Heart right ventricle (tissue), 16 donors: ENCODE results near the gene ADGRL3. TPM values are rescaled to one million over a fixed set of nuclear protein-coding genes. Genes with fewer than 3 reads are reported as not detected.

ENCODE experiments used
- ATAC-seq, 8 donors: fragments of 200-7000 bp; cut with Tn5 transposase; one replicate each; pipeline ENCODE4 v1.9.1; 2020; ENCODE audit warnings: mild to moderate bottlenecking in 8 of 8, moderate library complexity in 8 of 8, moderate number of reproducible peaks in 1 of 8
- DNase-seq, 2 donors: peaks; one replicate each; pipeline ENCODE4 v3.0.0-alpha.2; 2020
- H3K27ac ChIP-seq, 10 donors: fragments of 200-600 bp; sonication (generic) in 2 of 10; one replicate each; pipeline versions ENCODE4 v1.5.0 to v1.8.0; 2020 to 2022; ENCODE audit warnings: mild to moderate bottlenecking in 3 of 10
- H3K27me3 ChIP-seq, 7 donors: fragments of 200-600 bp; one replicate each; pipeline ENCODE4 v1.8.0; 2021 to 2022; ENCODE audit warnings: mild to moderate bottlenecking in 2 of 7
- H3K36me3 ChIP-seq, 9 donors: fragments of 200-600 bp; sonication (generic) in 1 of 9; one replicate each; pipeline versions ENCODE4 v1.5.0 to v1.8.0; 2020 to 2022; ENCODE audit warnings: mild to moderate bottlenecking in 2 of 9
- H3K4me1 ChIP-seq, 9 donors: fragments of 200-600 bp; sonication (generic) in 1 of 9; one replicate each; pipeline versions ENCODE4 v1.5.0 to v1.8.0; 2020 to 2022; ENCODE audit warnings: mild to moderate bottlenecking in 4 of 9
- H3K4me3 ChIP-seq, 10 donors: fragments of 200-600 bp; sonication (generic) in 2 of 10; one replicate each; pipeline versions ENCODE4 v1.5.0 to v1.8.0; 2020 to 2022; ENCODE audit warnings: mild to moderate bottlenecking in 7 of 10, moderate library complexity in 2 of 10
- H3K9me3 ChIP-seq, 11 donors: fragments of 200-600 bp in 10 of 11; sonication (generic) in 2 of 11; one replicate each; pipeline versions ENCODE4 v1.5.0 to v1.8.0; 2013 to 2022; ENCODE audit warnings: mild to moderate bottlenecking in 2 of 11, control low read depth in 1 of 11, moderate library complexity in 1 of 11
- WGBS, 2 donors: extraction: QIAGEN DNeasy Blood & Tissue Kit; methylation state at CpG; one replicate each; pipeline ENCODE4 v1.1.7; 2013; ENCODE audit warnings: inconsistent platforms in 1 of 2; 5-methylcytosine and 5-hydroxymethylcytosine counted together
- intact Hi-C, 10 donors: fragments of 100-400 bp; cut with DNase I; formaldehyde crosslinking; loops; one replicate each; pipeline versions ENCODE4 v1.11.1 to v1.14.2; 2022
- polyA plus RNA-seq, 2 donors: library from polyadenylated mRNA; stranded (reverse); fragments of 200-250 nt; gene quantifications; one replicate each; pipeline ENCODE4 v1.2.3, GENCODE V29; 2013
- total RNA-seq, 10 donors: library from RNA; stranded (reverse); fragmentation: NEBNext Ultra II Directional in 3 of 10; extraction: Animal tissue kit (Norgen Biotek cat#: 25700) in 3 of 10; gene quantifications; one replicate each; pipeline versions ENCODE4 v1.2.1 to v1.2.4, GENCODE V29; 2021 to 2023
- TF ChIP-seq, protein P1 (sequence below), 9 donors: fragments of 200-600 bp; sonication (generic) in 2 of 9; IDR thresholded peaks; one replicate each; pipeline versions ENCODE4 v1.5.0 to v1.8.0; 2021 to 2022; ENCODE audit warnings: antibody characterized with exemption in 9 of 9, mild to moderate bottlenecking in 5 of 9, moderate library complexity in 1 of 9
- donor health status: Arrhythmogenic right ventricular cardiomyopathy.
- donor health status: ischemic (EF 13 %, LVEDD 7.1; RV severe dilation, severe dysfunction).
- donor health status: healthy with polysubstance abuse.
- donor health status: DM: no; HTN: yes; CAD: no.
- donor health status: DM: no; HTN: no; CAD: no.
- donor health status: ischemic (EF 25% LVEDD 6.9; RV normal size, moderate dysfunction).
- donor health status: ischemic (EF 25% LVEDD 5.7; RV mildly dilated, moderate dysfunction).
- donor health status: healthy.
- donor health status: DM: yes; HTN: yes; CAD: no.
- donor health status: Ischemic cardiomyopathy.
- donor health status: ischemic (EF 35%, LVEDD 5.7; RV mildly dilated, moderate dysfunction).
- donor health status: nonischemic (EF 11% LVEDD 7.7; RV severe dilation, severe dysfunction).
- donor health status: DM: yes; HTN: yes; CAD: no.
- donor health status: PGD.
- donor health status: ischemic (EF 29% LVEDD 5.4; RV normal size, mild dysfunction).
- donor health status: nonischemic (EF 23%, LVEDD 6.1; RV moderate dilation, normal function).

ADGRL3 gene
- total and polyA plus RNA-seq, 12 donors = 0.36 to 20.9 (median 4.6) TPM

DNA sequence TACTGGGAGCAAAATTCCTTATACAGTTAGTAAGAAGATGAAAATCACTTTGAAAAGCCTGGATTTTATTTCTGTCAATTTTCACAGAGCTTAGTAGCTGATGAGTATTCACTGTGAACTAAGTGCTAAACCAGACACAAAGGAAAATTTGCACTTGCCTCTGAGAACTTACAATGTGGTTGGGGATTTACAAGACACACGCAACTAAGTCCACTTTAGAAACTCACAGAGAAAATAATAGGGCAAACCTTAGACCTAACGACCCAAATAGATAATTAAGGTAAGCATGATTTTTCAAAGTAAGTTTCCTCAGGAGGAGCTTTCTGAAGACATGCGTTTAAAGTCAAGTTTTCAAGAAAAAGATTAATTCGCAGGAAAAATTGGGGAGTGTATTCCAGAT lies 708.9 kb downstream of the ADGRL3 start:
- TF ChIP-seq, protein P1, sequence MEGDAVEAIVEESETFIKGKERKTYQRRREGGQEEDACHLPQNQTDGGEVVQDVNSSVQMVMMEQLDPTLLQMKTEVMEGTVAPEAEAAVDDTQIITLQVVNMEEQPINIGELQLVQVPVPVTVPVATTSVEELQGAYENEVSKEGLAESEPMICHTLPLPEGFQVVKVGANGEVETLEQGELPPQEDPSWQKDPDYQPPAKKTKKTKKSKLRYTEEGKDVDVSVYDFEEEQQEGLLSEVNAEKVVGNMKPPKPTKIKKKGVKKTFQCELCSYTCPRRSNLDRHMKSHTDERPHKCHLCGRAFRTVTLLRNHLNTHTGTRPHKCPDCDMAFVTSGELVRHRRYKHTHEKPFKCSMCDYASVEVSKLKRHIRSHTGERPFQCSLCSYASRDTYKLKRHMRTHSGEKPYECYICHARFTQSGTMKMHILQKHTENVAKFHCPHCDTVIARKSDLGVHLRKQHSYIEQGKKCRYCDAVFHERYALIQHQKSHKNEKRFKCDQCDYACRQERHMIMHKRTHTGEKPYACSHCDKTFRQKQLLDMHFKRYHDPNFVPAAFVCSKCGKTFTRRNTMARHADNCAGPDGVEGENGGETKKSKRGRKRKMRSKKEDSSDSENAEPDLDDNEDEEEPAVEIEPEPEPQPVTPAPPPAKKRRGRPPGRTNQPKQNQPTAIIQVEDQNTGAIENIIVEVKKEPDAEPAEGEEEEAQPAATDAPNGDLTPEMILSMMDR (IDR thresholded peaks at IDR 0.05) = no peak
- intact Hi-C loops = no loop called here
- 86 to 91% methylated on average over 4 of the region's 4 CpGs for WGBS, 2 donors

DNA sequence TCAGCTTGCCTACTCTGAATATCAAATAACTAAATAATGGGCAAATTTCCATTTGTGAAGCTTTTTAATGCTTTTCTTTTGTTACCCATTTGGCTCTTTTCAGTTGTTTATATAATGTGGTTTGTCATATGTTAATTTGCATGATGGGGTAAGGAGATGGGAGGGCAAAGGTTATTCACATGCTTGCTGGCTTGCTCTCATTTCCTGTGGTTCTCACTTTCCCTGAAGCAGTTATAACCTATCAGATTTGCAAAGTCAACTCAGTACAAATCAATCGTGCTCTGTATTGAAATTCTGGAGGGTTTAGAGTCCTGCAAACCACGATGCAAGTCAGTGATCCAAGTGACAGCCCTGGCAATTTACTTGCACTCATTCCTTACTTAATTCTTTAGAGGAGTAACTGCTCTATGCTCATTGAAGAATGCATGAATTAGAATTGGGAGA lies 711.2 kb downstream of the ADGRL3 start:
- H3K9me3 ChIP-seq = no peaks in the 10 kb centered on the region
- no peaks in the 10 kb centered on the region for H3K27me3 ChIP-seq
- no peak for DNase-seq
- TF ChIP-seq, protein P1 (IDR thresholded peaks at IDR 0.05) = no peak
- no peak overlapping the region for H3K4me3 ChIP-seq
- no peaks in the 10 kb centered on the region for H3K36me3 ChIP-seq
- H3K27ac ChIP-seq = no peak overlapping the region
- H3K4me1 ChIP-seq = no peaks in the 10 kb centered on the region
- intact Hi-C loops = no loop called here
- 46 to 54% methylated on average over 2 of the region's 2 CpGs for WGBS, 2 donors
- no peak for ATAC-seq

More for the DNA sequence above, 708.9 kb downstream of the ADGRL3 start:
- H3K4me1 ChIP-seq = no peaks in the 10 kb centered on the region
- H3K27me3 ChIP-seq = no peaks in the 10 kb centered on the region
- no peak overlapping the region for H3K4me3 ChIP-seq
- no peak overlapping the region for H3K27ac ChIP-seq
- DNase-seq = no peak
- no peak for ATAC-seq
- H3K36me3 ChIP-seq = no peaks in the 10 kb centered on the region
- no peaks in the 10 kb centered on the region for H3K9me3 ChIP-seq

DNA sequence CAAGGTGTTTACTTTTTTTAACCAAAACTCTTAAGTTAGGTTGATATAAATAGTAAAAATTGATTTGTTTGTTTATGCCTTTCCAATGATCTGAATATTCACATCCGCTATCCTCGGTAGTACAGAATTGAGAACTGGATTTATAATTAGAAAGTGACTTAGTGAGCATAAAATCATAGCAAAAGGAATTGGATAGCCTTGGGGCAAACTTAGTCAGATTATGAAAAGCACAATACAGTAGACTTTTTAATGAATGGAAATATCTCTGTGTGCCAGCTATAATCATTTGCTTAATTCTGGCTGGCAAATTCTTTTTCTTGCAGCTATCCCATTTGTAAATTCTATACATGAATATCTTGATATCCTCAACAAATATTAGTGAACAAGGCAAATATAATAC lies 713.5 kb downstream of the ADGRL3 start:
- Histone ChIP-seq H3K9me3 (no peaks in the 10 kb centered on the region), H3K27me3 (no peaks in the 10 kb centered on the region), H3K4me3 (no peak overlapping the region), H3K4me1 (no peaks in the 10 kb centered on the region), H3K27ac (no peak overlapping the region), H3K36me3 (no peaks in the 10 kb centered on the region)
- DNase-seq (no peak), ATAC-seq (no peak)
- TF ChIP-seq, protein P1 (IDR thresholded peaks at IDR 0.05) = no peak
- intact Hi-C loops = no loop called here
- WGBS, 2 donors = 92 to 94% methylated on average over 2 of the region's 2 CpGs

DNA sequence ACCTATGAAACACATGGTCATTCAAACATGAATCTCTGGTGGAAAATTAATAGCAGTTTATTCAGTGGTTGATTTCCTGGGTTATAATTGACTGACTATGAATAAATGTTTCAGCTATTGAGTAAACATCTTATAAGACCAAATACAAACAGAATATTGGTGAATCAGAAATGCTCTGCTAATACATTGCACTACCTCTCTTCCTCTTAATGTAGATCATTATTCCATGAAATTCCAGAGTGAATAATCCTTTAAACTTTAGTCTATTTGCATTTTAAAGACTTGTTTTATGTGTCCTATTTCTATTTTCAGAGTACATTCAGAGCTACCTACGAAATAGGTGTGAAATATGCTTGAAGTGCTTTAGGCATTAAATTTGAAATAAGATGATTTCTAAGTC lies 715.4 kb downstream of the ADGRL3 start:
- Histone ChIP-seq H3K27me3 (no peaks in the 10 kb centered on the region), H3K4me1 (no peaks in the 10 kb centered on the region), H3K36me3 (no peaks in the 10 kb centered on the region), H3K9me3 (no peaks in the 10 kb centered on the region), H3K27ac (no peak overlapping the region), H3K4me3 (no peak overlapping the region)
- WGBS, 2 donors = 83 to 88% methylated on average over 1 of the region's 1 CpG
- no peak for ATAC-seq
- DNase-seq = no peak
- TF ChIP-seq, protein P1 (IDR thresholded peaks at IDR 0.05) = no peak
- intact Hi-C loops = no loop called here

DNA sequence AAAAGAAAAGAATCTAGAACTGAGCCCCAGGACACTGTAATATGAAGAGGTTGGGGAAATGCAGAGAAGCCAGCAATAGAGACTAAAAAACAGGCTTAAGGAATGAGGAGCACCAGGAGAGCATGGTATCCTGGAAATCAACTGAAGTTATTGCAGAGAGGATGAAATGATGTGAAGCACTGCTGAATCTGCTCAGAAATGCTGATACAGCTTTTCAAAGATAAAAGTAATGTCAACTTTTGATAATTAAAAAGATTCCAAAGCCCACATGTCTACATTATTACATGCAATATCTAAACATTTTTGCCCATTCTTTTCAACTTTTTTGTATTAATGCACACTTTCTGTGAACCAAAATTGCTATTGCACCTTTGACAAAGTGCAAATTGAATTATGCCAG lies 718.4 kb downstream of the ADGRL3 start:
- no peak for ATAC-seq

More for the DNA sequence above, 718.4 kb downstream of the ADGRL3 start:
- Histone ChIP-seq H3K4me1 (no peaks in the 10 kb centered on the region), H3K27ac (no peak overlapping the region), H3K4me3 (no peak overlapping the region), H3K36me3 (no peaks in the 10 kb centered on the region), H3K9me3 (no peaks in the 10 kb centered on the region), H3K27me3 (no peaks in the 10 kb centered on the region)
- intact Hi-C loops = no loop called here
- no peak for DNase-seq
- TF ChIP-seq, protein P1 (IDR thresholded peaks at IDR 0.05) = no peak
